NB4 (cell line): ENCODE results near the gene PTPRG.

Source experiments
- DNase-seq: peaks from one replicate; pipeline ENCODE4 v3.0.0; 2010; ENCODE audit warnings: low read depth
- H3K4me3 ChIP-seq: one replicate; pipeline ENCODE4 v1.5.1; 2011; ENCODE audit warnings: mild to moderate bottlenecking, low read depth, low read length, moderate library complexity
- MYC ChIP-seq: IDR thresholded peaks from 2 replicates; pipeline ENCODE4 v1.6.1; 2011; ENCODE audit warnings: low read depth, low read length
- POLR2A ChIP-seq: IDR thresholded peaks from 2 replicates; pipeline ENCODE4 v1.6.1; 2011; ENCODE audit warnings: mild to moderate bottlenecking; ENCODE audit not compliant: insufficient read length; ENCODE audit errors: extremely low read depth
- TF ChIP-seq, protein P1 (sequence below): IDR thresholded peaks from 2 replicates; pipeline ENCODE4 v1.6.1; 2011; ENCODE audit warnings: low read depth, low read length
- TF ChIP-seq, protein P2 (sequence below): IDR thresholded peaks from one replicate; pipeline ENCODE4 v1.5.1; 2012; ENCODE audit warnings: low read depth, low read length

The PTPRG gene

DNA sequence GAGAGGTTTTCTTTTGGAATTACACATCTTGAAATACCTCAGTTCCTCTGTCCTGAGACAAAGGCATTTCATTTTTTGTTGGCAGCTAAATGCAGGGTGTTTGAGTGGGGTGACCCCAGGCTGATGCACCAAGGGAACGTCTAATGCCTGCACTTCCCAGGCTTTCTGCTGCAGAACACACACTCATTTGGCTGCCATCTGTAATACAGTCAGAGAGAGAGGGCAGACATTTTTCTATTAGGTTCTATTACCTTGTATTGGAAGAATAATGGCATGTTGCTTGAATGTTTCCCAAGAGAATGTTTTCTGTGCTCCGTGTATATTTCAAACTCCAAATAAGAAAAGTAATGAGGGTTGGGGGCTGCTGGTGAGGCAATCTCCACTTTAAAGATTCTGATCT is 87.1 kb downstream of the PTPRG start:
- no peak overlapping the region for H3K4me3 ChIP-seq
- DNase-seq = no peak
- TF ChIP-seq, protein P1, sequence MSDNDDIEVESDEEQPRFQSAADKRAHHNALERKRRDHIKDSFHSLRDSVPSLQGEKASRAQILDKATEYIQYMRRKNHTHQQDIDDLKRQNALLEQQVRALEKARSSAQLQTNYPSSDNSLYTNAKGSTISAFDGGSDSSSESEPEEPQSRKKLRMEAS = no peak
- TF ChIP-seq MYC (no peak), POLR2A (no peak)
- TF ChIP-seq, protein P2, sequence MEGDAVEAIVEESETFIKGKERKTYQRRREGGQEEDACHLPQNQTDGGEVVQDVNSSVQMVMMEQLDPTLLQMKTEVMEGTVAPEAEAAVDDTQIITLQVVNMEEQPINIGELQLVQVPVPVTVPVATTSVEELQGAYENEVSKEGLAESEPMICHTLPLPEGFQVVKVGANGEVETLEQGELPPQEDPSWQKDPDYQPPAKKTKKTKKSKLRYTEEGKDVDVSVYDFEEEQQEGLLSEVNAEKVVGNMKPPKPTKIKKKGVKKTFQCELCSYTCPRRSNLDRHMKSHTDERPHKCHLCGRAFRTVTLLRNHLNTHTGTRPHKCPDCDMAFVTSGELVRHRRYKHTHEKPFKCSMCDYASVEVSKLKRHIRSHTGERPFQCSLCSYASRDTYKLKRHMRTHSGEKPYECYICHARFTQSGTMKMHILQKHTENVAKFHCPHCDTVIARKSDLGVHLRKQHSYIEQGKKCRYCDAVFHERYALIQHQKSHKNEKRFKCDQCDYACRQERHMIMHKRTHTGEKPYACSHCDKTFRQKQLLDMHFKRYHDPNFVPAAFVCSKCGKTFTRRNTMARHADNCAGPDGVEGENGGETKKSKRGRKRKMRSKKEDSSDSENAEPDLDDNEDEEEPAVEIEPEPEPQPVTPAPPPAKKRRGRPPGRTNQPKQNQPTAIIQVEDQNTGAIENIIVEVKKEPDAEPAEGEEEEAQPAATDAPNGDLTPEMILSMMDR = no peak

DNA sequence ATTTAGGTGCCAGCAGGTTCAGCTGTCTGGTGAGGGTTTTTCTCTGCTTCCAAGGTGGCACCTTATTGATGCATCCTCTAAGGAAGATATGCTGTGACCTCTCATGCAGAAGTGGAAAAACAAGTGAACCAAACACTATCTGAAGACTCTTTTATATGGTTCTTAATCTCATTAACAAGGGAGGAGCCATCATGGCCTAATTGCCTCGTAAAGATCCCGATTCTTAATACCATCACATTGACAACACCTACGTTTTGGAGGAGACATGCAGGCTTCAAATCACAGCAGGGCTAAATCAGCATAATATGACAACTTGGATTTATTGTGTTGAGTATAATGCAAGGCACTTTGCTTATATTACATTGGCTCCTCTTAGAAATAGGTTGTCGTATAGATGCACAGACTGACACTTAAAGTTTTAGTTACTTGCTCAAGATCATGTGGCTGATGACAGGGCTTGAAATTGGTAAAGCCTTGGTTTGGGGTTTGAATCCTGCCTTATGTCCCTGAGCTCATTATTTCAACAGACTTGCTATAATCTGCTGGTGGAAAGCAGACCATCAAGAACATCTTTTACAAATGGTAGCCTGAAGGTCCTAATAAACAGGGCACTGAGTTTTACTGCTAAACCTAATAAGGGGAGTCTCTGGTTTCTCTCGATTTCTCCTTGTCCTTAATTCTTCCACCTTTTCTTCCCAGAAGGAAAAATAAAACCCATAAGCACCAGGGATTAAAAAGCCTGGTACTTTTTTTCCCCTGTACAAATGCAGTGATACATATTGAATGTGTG is 88.2 kb downstream of the PTPRG start:
- no peak for DNase-seq
- TF ChIP-seq, protein P1 = no peak
- TF ChIP-seq POLR2A (no peak), MYC (no peak)
- H3K4me3 ChIP-seq = no peak overlapping the region

GRCh38 chr3:61650276-61650675 is 88.9 kb downstream of the PTPRG start:
- no peak for DNase-seq
- TF ChIP-seq, protein P2 = no peak
- TF ChIP-seq MYC (no peak), POLR2A (no peak)
- TF ChIP-seq, protein P1 = no peak
- no peak overlapping the region for H3K4me3 ChIP-seq

DNA sequence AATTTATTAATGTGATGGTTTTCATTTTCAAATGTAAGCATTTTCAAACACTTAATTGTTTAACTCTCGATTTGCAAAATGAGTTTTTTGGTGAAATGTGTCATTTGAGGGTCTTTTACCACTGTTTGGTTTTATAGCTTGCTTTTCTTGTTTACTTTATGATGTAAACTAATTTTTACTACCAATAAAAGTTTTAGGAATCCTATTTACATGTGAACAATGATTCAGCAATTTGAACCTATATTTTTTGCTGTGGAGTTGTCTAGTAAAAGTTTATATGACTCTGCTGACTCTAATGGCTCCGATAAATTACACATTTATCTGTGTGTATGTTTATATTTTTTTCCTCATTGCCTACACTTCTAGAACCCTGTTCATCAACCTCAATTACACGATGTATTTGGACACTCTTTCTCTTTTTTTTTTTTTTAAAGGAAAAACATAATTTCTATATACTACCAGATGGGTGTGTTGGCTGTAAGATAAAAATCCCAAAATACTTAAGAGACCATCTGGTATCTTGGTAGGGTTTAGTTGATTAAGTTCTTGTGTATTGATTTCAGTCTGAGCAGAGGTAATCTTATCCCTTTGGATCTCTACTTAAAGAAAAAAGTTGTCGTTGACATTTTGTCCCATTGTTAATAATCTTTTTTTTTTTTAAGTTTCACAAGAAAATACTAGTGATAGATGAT is 89.5 kb downstream of the PTPRG start:
- H3K4me3 ChIP-seq = no peak overlapping the region
- DNase-seq = no peak
- TF ChIP-seq, protein P2 = no peak
- TF ChIP-seq, protein P1 = no peak
- TF ChIP-seq POLR2A (no peak), MYC (no peak)

GRCh38 chr3:61657689-61658088 is 96.3 kb downstream of the PTPRG start:
- no peak for DNase-seq
- TF ChIP-seq, protein P1 = no peak
- TF ChIP-seq POLR2A = no peak
- TF ChIP-seq MYC = no peak
- TF ChIP-seq, protein P2 = no peak
- H3K4me3 ChIP-seq = no peak overlapping the region

DNA sequence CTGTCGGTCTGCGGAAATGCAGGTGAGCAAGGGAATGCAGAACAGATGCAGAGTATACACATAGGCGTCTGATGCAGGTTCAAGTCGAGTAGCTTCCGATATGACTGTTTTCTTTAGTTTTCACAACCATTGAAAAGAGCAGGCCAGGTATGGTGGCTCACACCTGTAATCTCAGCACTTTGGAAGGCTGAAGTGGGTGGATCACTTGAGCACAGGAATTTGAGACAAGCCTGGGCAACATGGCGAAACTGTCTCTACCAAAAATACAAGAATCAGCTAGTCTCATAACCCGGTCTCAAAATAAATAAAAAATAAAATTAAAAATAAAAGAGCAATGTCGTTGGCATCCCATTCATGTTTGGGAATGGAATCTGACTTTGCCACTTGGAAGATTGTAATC is 101.5 kb downstream of the PTPRG start:
- no peak overlapping the region for H3K4me3 ChIP-seq
- DNase-seq = no peak
- TF ChIP-seq MYC (no peak), POLR2A (no peak)
- TF ChIP-seq, protein P1 = no peak
- TF ChIP-seq, protein P2 = no peak
